ENCODE measurements around the gene TBCEL.

DNA sequence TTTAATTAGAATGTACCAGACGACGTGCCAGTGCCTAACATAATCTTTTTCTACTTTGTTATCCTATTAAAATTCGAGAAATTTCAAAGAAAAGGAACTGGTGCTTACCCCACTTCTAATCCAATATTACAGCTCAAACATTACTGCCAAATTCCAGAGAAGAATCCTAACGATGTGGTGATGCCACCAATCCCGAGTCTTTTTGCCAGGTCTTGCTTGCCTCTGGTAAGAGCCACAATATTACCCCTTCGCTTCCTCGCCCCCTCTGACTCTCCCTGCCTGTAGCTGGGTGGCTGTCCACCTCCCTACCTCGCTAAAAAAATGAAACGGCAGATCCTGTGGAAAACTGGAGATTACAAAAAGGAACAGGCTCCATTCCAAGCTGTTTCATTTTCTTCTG, 49.4 kb upstream of the TBCEL start:
- TF ChIP-seq MYC (IDR thresholded peaks at IDR 0.05; ENCODE audit: low read depth, low read length) (no peak), EZH2 (IDR thresholded peaks at IDR 0.05; ENCODE audit: borderline replicate concordance, low read depth, low read length, severe bottlenecking) (no peak), POLR2AphosphoS5 (IDR thresholded peaks at IDR 0.05; ENCODE audit: insufficient read depth, low read depth, low read length) (no peak), POLR2A (IDR thresholded peaks at IDR 0.05; ENCODE audit: low read depth, low read length) (no peak), JUN (IDR thresholded peaks at IDR 0.05; ENCODE audit: borderline replicate concordance, insufficient read depth, insufficient read length, low read depth) (no peak), GATA2 (IDR thresholded peaks at IDR 0.05; ENCODE audit: insufficient read depth, insufficient read length, low read depth, low read length) (no peak)
- TF ChIP-seq, protein P1, sequence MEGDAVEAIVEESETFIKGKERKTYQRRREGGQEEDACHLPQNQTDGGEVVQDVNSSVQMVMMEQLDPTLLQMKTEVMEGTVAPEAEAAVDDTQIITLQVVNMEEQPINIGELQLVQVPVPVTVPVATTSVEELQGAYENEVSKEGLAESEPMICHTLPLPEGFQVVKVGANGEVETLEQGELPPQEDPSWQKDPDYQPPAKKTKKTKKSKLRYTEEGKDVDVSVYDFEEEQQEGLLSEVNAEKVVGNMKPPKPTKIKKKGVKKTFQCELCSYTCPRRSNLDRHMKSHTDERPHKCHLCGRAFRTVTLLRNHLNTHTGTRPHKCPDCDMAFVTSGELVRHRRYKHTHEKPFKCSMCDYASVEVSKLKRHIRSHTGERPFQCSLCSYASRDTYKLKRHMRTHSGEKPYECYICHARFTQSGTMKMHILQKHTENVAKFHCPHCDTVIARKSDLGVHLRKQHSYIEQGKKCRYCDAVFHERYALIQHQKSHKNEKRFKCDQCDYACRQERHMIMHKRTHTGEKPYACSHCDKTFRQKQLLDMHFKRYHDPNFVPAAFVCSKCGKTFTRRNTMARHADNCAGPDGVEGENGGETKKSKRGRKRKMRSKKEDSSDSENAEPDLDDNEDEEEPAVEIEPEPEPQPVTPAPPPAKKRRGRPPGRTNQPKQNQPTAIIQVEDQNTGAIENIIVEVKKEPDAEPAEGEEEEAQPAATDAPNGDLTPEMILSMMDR (IDR thresholded peaks at IDR 0.05; ENCODE audit: extremely low read depth in 1 of 2, insufficient read depth in 1 of 2, low read depth in 1 of 2, low read length in 2 of 2) = no peak
- TF ChIP-seq, protein P2, sequence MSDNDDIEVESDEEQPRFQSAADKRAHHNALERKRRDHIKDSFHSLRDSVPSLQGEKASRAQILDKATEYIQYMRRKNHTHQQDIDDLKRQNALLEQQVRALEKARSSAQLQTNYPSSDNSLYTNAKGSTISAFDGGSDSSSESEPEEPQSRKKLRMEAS (IDR thresholded peaks at IDR 0.05; ENCODE audit: insufficient read depth, insufficient read length) = no peak

Data from endothelial cell of umbilical vein (primary cell).